RWPE1 (cell line): Measurements from ENCODE around the gene PTDSS2.

ENCODE experiments used
- CTCF ChIA-PET: fragments of 350-600 bp; sonication (Branson Sonifier 250); formaldehyde crosslinking; extraction: SDS; loops from one replicate; lab custom pipeline; 2021; lab: Yijun Ruan, JAX
- POLR2A ChIA-PET: fragments of 400-600 bp; formaldehyde crosslinking; extraction: SDS; loops from one replicate; lab custom pipeline; 2020; ENCODE audit warnings: antibody characterized with exemption; ENCODE audit not compliant: low non-redundant PET; lab: Yijun Ruan, JAX
- DNase-seq: peaks from one replicate; pipeline ENCODE4 v3.0.0; 2012; ENCODE audit warnings: low spot score
- H3K27ac ChIP-seq: fragments of 450-650 bp; 2 replicates; pipeline ENCODE4 v1.5.1; 2017
- TF ChIP-seq, protein P1 (sequence below): fragments of 450-650 bp; conservative IDR thresholded peaks from 2 replicates; pipeline ENCODE4 v1.5.1; 2017; ENCODE audit warnings: low read depth, mild to moderate bottlenecking

Gene PTDSS2

DNA sequence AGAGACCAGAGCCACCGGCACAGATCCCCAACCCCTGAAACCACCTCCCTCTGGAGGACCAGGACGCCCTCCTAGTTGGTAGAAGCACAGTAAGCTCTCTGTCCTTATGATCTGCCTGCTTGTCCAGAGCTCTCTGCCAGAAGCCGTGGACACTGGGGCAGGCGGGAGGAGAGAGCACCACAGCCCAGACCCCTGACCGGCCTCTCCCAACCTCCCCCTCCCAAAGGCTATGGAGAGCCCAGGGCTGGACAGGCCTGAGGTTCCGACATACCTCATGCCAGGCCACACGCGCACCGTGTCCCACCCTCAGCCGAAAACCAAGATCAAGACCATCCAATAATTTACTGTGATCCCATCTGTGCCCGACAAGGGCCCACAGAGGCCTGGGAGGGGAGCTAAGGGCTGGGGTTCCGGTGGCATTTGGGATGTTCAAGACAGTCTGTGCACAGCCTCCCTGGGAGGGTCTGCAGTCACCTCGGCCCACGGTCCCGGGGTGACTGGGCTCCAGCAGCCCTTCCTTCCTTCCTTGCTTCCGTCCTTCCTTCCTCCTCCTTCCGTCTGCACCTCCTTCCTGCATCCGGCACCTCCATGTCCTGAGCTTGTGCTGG, 81.9 kb downstream of the PTDSS2 start:
- TF ChIP-seq, protein P1, sequence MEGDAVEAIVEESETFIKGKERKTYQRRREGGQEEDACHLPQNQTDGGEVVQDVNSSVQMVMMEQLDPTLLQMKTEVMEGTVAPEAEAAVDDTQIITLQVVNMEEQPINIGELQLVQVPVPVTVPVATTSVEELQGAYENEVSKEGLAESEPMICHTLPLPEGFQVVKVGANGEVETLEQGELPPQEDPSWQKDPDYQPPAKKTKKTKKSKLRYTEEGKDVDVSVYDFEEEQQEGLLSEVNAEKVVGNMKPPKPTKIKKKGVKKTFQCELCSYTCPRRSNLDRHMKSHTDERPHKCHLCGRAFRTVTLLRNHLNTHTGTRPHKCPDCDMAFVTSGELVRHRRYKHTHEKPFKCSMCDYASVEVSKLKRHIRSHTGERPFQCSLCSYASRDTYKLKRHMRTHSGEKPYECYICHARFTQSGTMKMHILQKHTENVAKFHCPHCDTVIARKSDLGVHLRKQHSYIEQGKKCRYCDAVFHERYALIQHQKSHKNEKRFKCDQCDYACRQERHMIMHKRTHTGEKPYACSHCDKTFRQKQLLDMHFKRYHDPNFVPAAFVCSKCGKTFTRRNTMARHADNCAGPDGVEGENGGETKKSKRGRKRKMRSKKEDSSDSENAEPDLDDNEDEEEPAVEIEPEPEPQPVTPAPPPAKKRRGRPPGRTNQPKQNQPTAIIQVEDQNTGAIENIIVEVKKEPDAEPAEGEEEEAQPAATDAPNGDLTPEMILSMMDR = no peak
- POLR2A ChIA-PET = no interaction called here
- CTCF ChIA-PET = interaction anchor here (0.5 to 3.0 kb wide), 3 partner anchors 13 to 114 kb away, joined by 3 to 15 read pairs (median 5); no protein-coding TSS in a partner anchor
- H3K27ac ChIP-seq = peak overlapping the region; percentile 99
- DNase-seq = no peak

DNA sequence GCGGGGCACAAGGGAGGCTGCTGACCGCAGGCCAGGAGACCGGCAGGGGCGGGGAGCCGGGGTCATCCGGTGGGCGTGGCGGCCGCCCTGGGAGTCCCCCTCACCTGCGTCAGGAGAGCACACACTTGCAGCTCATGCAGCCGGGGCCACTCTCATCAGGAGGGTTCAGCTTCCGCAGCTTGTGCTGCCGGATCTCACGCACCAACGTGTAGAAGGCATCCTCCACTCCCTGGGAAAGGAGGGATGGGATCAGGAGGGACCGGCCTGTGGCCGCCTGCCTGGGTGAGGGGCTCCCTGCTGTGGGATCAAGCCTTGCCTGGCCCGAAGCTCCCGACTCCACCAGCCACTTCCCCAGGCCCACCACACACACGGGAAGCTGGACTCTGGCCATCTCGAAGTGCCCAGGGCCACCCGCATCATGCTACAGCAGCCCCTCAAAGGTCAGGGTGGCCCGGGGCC, 82.5 kb downstream of the PTDSS2 start:
- H3K27ac ChIP-seq = peak overlapping the region; percentile 99
- no peak for DNase-seq
- TF ChIP-seq, protein P1 = no peak
- POLR2A ChIA-PET = no interaction called here
- CTCF ChIA-PET = interaction anchor here (0.5 to 3.0 kb wide), 3 partner anchors 14 to 114 kb away, joined by 3 to 15 read pairs (median 3); no protein-coding TSS in a partner anchor

- peak overlapping the region; percentile 99 for H3K27ac ChIP-seq
- ChIA-PET POLR2A (no interaction called here), CTCF (interaction anchor here (0.7 to 3.0 kb wide), 2 partner anchors 15 to 24 kb away, joined by 3 to 15 read pairs; no protein-coding TSS in a partner anchor)
- no peak for DNase-seq
- TF ChIP-seq, protein P1 = no peak
Observed at GRCh38 chr11:532986-533585, 83.0 kb downstream of the PTDSS2 start.

DNA sequence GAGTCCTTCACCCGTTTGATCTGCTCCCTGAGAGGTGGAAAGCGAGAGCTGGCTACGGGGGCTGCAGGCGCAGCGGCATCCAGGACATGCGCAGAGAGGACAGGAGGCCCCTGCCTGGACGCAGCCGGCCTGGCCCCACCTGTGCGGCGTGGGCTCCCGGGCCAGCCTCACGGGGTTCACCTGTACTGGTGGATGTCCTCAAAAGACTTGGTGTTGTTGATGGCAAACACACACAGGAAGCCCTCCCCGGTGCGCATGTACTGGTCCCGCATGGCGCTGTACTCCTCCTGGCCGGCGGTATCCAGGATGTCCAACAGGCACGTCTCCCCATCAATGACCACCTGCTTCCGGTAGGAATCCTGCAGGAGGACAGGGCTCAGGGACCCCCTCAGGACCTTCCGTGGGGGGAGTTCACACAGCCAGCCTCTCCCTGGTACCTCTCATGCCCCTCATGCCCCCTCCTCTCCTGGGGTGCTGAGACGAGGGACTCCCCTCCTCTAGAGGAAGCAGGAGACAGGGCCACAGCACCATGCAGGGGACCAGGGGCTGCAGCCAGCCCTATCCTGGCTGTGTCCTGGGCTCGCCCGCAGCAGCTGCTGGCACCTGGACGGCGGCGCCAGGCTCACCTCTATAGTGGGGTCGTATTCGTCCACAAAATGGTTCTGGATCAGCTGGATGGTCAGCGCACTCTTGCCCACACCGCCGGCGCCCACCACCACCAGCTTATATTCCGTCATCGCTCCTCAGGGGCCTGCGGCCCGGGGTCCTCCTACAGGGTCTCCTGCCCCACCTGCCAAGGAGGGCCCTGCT, 83.7 kb downstream of the PTDSS2 start:
- H3K27ac ChIP-seq = peak overlapping the region; percentile 99
- POLR2A ChIA-PET = interaction anchor here (0.6 to 0.9 kb wide), 2 partner anchors 23 to 121 kb away, joined by 3 to 10 read pairs; no protein-coding TSS in a partner anchor
- no peak for DNase-seq
- TF ChIP-seq, protein P1 = no peak
- CTCF ChIA-PET = interaction anchor here (0.6 to 3.0 kb wide), 2 partner anchors 15 to 178 kb away, joined by 3 to 15 read pairs; no protein-coding TSS in a partner anchor

GRCh38 chr11:534396-535209, 84.5 kb downstream of the PTDSS2 start:
- DNase-seq = peak; percentile 79
- POLR2A ChIA-PET = interaction anchor here (0.6 to 0.9 kb wide), 2 partner anchors 24 to 122 kb away, joined by 3 to 10 read pairs; no protein-coding TSS in a partner anchor
- TF ChIP-seq, protein P1 = no peak
- CTCF ChIA-PET = interaction anchor here (0.6 to 3.0 kb wide), 3 partner anchors 16 to 539 kb away, joined by 3 to 15 read pairs (median 6); no protein-coding TSS in a partner anchor
- H3K27ac ChIP-seq = peak overlapping the region; percentile 99
